IPS DF 6.9 (cell line): ENCODE measurements around the gene ESRP2.

Experiments used
- DNase-seq: peaks from one replicate; pipeline ENCODE4 v3.0.0-alpha.2; 2013; ENCODE audit warnings: low read depth, low spot score
- H3K27ac ChIP-seq: one replicate; pipeline ENCODE4 v1.5.1; 2013; ENCODE audit warnings: low read length, control low read depth
- H3K27me3 ChIP-seq: 2 replicates; pipeline ENCODE4 v1.6.1; 2013; ENCODE audit warnings: mild to moderate bottlenecking, low read length; ENCODE audit not compliant: control insufficient read depth, insufficient read depth
- H3K36me3 ChIP-seq: 2 replicates; pipeline ENCODE4 v1.6.1; 2013; ENCODE audit warnings: low read length; ENCODE audit not compliant: control insufficient read depth, insufficient read depth
- H3K4me1 ChIP-seq: 2 replicates; pipeline ENCODE4 v1.6.1; 2013; ENCODE audit warnings: low read length; ENCODE audit not compliant: control insufficient read depth, insufficient read depth
- H3K4me3 ChIP-seq: 2 replicates; pipeline ENCODE4 v1.5.1; 2013; ENCODE audit warnings: mild to moderate bottlenecking, low read length
- H3K9me3 ChIP-seq: 2 replicates; pipeline ENCODE4 v1.6.1; 2013; ENCODE audit warnings: low read length, inconsistent platforms; ENCODE audit not compliant: control insufficient read depth, insufficient read depth
- WGBS: extraction: QIAGEN DNeasy Blood & Tissue Kit; methylation state at CpG from one replicate; pipeline ENCODE4 v1.1.7; 2013; ENCODE audit warnings: mixed read lengths, missing lambda C conversion rate; ENCODE audit not compliant: insufficient read length, insufficient coverage; 5-methylcytosine and 5-hydroxymethylcytosine counted together

ESRP2 gene

DNA sequence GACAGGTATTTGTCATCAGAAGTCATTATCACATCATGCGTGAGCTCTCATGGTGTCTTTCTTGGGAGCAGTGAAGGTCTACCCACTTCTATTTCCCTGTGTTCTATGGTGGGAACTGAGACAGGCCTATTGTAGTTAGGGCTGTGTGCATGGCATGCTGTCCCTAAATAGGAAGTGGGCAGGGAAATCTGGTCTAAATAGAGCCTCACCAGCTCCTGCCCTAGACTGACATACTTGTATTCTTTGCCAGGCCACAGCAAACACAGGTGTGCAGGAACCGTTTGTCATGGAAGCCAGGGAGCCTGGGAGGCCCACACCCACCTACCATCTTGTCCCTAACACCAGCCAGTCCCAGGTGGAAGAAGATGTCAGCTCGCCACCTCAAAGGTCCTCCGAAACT is 38.5 kb upstream of the ESRP2 start:
- Histone ChIP-seq H3K27me3 (no peaks in the 10 kb centered on the region), H3K4me1 (no peaks in the 10 kb centered on the region), H3K36me3 (no peaks in the 10 kb centered on the region), H3K9me3 (no peaks in the 10 kb centered on the region), H3K27ac (no peak overlapping the region), H3K4me3 (no peak overlapping the region)
- WGBS, result no CpG with 5 or more reads among the region's 4 CpGs
- no peak for DNase-seq

DNA sequence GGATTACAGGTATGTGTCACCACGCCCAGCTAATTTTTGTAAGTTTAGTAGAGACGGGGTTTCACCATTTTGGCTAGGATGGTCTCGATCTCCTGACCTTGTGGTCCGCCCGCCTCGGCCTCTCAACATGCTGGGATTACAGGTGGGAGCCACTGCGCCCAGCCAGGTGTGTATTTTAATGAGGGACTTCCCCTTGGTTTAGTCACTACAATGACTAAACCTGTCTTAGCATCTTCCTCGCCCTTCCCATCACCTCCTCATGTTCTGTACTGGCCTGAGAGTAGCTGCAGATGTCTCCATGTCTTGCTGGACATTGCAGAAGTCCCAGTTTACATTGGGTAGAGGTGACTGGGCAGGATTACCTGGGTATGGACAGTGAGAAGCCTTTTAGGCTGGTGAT is 38.0 kb upstream of the ESRP2 start:
- Histone ChIP-seq H3K9me3 (no peaks in the 10 kb centered on the region), H3K27ac (no peak overlapping the region), H3K4me1 (no peaks in the 10 kb centered on the region), H3K36me3 (no peaks in the 10 kb centered on the region), H3K4me3 (no peak overlapping the region), H3K27me3 (no peaks in the 10 kb centered on the region)
- WGBS, result no CpG with 5 or more reads among the region's 8 CpGs
- DNase-seq, result no peak

DNA sequence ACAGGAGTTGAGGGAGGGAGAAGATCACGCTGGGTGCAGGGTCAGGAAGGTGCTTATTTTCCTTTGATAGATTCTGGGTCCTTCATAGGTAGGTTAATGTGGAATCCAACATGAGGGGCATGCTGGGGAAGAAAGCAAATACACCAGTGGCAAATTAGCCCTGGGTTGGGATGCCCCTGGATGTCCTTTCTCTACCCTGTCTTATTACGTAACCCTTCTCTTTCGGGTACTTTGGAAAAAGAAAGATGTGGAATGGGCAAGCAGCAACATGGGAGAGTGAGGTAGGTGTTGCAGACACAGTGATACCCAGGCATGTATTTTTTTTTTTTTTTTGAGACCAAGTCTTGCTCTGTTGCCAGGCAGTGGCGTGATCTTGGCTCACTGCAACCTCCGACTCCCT is 37.5 kb upstream of the ESRP2 start:
- no peak for DNase-seq
- H3K9me3 ChIP-seq, result no peaks in the 10 kb centered on the region
- H3K36me3 ChIP-seq, result no peaks in the 10 kb centered on the region
- no peaks in the 10 kb centered on the region for H3K27me3 ChIP-seq
- no peaks in the 10 kb centered on the region for H3K4me1 ChIP-seq
- no CpG with 5 or more reads among the region's 5 CpGs for WGBS
- H3K27ac ChIP-seq, result no peak overlapping the region
- H3K4me3 ChIP-seq, result no peak overlapping the region

DNA sequence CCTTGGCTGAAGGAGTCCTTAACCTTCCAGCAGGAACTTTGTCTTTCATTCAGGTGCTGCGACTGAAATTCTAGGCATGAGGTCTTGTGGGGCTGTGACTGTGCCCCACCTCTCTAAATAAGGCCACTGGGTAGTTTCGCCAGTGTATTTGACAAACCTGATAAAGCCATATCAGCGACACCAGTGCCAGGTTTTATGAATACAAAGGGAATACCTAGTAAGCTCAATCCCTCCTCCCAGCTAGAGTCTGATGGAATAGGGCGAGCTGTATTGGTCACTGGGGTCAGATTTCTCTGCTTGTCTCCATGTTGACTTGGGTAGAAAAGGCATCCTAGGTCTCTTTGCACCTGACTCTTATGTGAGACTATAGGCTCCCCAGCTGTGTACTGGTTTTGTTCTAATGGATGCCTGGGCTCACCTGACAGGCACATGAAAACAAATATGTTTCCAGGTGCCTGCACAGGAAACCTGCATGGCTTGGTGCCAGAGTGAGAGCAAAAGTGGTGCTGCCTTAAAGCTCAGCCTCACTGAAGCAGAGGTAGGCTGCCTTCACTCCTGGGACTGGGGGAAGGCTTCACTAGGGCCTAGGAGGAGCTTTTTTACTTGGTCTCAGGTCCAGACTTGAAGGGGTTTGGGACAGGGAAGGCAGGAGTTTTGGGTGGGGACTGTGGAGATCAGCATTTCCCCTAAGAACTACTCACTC is 36.7 kb upstream of the ESRP2 start:
- DNase-seq, result no peak
- no CpG with 5 or more reads among the region's 4 CpGs for WGBS
- H3K36me3 ChIP-seq, result no peaks in the 10 kb centered on the region
- H3K27me3 ChIP-seq, result no peaks in the 10 kb centered on the region
- H3K4me1 ChIP-seq, result no peaks in the 10 kb centered on the region
- no peaks in the 10 kb centered on the region for H3K9me3 ChIP-seq
- H3K4me3 ChIP-seq, result no peak overlapping the region
- H3K27ac ChIP-seq, result no peak overlapping the region

DNA sequence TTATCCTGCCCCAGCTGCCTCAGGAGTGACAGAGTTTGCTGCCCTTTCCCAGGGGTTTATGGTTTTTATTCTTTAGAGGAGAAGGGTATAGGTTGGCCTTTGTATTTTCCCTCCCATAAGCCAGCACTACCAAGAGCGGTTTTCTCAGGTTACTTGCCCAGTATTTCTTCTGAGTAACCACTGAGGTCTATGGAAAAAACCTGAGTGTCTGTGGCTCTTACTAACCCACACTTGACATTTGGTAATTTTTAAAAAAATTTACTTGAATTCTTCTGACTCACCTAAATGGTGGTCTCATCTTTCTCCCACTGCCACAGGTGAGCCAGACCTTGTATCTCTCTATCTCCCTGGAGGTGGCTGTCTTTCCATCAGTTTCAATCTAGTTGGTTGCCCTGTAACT is 34.4 kb upstream of the ESRP2 start:
- Histone ChIP-seq H3K27me3 (no peaks in the 10 kb centered on the region), H3K9me3 (no peaks in the 10 kb centered on the region), H3K36me3 (no peaks in the 10 kb centered on the region), H3K4me3 (no peak overlapping the region), H3K27ac (no peak overlapping the region), H3K4me1 (peaks cover 2% of the 10 kb centered on the region; the same call in 1 of the 2 replicates)
- WGBS, result no CpG with 5 or more reads among the region's 1 CpG
- no peak for DNase-seq

DNA sequence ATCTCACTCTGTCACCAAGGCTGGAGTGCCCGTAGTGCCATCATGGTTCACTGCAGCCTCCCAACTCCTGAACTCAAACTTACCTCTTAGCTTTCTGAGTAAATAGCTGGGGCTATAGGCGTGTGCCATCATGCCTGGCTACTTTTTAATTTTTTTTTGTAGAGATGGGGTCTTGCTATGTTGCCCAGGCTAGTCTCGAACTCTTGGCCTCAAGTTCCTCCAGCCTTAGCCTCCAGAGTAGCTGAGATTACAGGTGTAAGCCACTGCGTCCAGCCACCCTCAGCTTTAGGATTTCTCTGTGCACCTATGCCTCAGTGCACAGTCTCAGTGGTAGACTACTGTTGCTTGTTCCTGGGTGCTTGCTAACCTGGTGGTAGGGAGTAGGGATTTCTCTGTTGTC is 33.9 kb upstream of the ESRP2 start:
- Histone ChIP-seq H3K36me3 (no peaks in the 10 kb centered on the region; the same call in 1 of the 2 replicates), H3K9me3 (no peaks in the 10 kb centered on the region), H3K4me1 (peaks cover 2% of the 10 kb centered on the region; the same call in 1 of the 2 replicates), H3K27ac (no peak overlapping the region), H3K27me3 (no peaks in the 10 kb centered on the region), H3K4me3 (no peak overlapping the region)
- WGBS, result no CpG with 5 or more reads among the region's 4 CpGs
- DNase-seq, result no peak

DNA sequence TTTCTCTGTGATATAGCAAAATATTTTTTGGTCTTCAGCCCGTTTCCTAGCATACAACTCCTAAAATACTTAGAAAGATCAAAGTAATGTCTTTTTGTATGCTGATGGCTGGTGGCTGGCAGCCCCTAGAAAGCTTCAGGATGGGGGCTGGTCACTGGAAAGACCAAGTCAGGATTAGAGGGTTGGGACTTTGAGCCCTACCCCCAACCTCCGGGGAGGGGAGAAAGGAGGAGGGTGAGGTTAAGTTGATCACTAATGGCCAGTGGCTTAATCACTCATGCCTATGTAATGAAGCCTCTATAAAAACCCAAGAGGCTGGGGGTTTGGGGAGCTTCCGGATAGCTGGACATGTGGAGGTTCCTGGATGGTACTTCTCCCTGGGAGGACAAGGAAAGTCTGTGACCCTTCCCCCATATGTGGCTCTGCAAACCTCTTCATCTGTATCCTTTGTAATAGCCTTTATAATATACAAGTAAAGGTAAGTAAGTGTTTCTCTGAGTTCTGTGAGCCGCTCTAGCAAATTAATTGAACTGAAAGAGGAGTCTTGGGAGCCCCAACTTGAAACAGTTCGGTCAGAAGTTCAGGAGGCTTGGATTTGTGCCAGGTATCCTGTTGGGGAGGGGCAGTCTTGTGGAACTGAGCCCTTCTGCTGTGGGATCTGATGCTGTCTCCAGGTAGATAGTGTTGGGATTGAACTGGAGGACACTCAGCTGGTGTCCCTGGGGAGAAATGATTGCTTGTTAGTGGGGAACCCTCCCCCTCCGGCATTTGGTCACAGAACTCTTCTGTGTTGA is 31.9 kb upstream of the ESRP2 start:
- Histone ChIP-seq H3K4me1 (peaks cover 2% of the 10 kb centered on the region; the same call in 1 of the 2 replicates), H3K27ac (no peak overlapping the region), H3K36me3 (no peaks in the 10 kb centered on the region; the same call in 1 of the 2 replicates), H3K27me3 (no peaks in the 10 kb centered on the region), H3K9me3 (no peaks in the 10 kb centered on the region), H3K4me3 (no peak overlapping the region)
- no CpG with 5 or more reads among the region's 6 CpGs for WGBS
- no peak for DNase-seq

DNA sequence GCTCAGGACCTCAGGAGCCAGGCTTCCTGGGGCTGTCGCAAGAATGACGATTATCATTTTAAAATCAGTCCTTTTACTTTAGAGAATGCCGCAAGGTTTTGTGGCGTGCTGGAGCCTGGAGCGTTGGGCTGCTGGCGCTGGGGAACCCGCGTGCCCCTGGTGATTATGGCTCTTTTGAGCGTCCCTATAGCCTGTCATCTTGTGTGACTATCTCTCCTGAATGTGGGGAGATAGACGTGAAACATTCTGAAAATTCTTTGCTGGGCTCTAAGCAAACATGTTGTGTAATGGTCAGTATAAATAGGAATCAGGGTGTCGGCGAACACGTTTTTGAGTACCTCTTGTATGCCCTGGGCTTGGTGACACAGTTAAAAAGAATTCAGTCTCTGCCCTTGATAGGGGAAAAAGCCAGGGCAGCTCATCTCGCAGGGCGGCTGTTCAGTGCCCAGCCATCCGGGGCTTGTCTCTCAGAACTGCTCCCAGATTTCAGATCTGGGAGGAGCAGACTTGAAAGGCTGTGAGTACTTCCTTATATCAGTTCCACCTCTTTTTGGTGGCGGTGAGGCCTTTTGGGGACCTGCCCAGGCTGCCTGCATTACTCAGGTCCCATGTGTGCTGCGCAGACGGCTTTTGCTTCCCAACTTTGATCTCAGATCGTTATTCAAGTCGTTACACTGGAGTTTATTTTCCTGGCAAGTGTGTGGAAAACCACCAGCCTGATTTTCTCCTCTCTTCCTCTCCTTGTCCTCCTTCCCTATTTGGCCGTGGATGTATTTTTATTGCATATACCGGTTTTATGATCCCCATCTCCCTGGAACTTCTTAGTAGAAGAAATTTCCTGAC is 29.4 kb upstream of the ESRP2 start:
- no peak overlapping the region for H3K27ac ChIP-seq
- no peak for DNase-seq
- no peaks in the 10 kb centered on the region for H3K9me3 ChIP-seq
- H3K36me3 ChIP-seq, result no peaks in the 10 kb centered on the region; the same call in 1 of the 2 replicates
- H3K27me3 ChIP-seq, result no peaks in the 10 kb centered on the region
- peak overlapping the region; percentile 97; the same call in 1 of the 2 replicates for H3K4me3 ChIP-seq
- peaks cover 2% of the 10 kb centered on the region; the same call in 1 of the 2 replicates for H3K4me1 ChIP-seq
- WGBS, result no CpG with 5 or more reads among the region's 23 CpGs

DNA sequence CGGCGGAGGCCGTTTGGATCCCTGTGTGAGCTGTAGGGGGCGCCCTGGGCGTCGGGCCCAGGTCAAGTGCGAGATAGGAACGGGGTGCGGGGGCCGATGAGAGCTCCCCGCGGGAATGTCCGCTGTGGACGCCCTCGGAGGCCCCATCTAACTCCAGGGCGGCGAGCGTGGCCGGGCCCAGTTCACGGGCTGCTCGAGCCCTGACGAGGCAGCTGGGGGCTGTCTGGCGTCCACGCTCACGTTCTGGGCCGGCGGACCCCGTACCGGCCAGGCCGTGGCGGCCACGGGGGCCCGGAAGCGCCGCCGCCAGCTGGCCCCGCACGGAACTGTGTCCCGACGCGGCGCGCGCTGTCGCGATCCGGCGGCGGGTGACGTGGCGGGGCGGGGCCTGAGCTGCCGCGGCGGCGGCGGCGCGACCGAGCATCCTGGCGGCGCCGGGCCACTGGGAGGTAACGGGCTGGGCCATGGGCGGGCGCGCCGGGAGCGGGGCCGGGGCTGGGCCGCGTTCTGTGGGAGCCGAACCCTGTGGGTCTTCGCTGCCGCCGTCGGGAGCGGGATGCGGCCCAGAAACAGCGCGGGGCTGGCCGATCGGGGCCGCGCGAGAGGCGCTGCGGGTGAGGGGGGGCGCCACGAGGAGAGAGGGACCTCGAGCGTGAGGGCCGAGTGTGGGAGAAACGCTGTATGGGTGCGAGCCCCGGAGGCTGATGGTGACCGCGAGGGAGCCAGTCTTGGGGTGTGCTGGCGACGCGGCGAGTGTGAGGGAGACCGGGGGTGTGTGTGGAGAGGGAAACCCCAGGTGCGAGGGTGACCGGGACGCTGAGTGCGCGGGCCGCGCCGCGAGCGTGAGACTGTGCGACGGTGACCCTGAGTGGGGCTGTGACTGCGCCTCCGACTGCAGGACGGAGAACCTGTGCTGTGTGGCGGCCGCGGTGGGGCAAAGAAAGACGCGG is 28.5 kb upstream of the ESRP2 start, which contains the start of gene SLC7A6:
SLC7A6 (plus strand) TSS at position 399 of the 950 bp plus-strand sequence. CDS start 10,201 bp downstream, outside the sequence.
- Histone ChIP-seq H3K36me3 (no peaks in the 10 kb centered on the region; the same call in 1 of the 2 replicates), H3K9me3 (no peaks in the 10 kb centered on the region), H3K4me1 (peaks cover 2% of the 10 kb centered on the region; the same call in 1 of the 2 replicates), H3K27me3 (no peaks in the 10 kb centered on the region), H3K4me3 (peak within 1 kb of the TSS; percentile 97), H3K27ac (no peak within 1 kb of the TSS)
- no peak for DNase-seq
- no CpG with 5 or more reads among the region's 123 CpGs for WGBS
